ENCODE measurements around the gene NFIB. TPM values are rescaled to one million over a fixed set of nuclear protein-coding genes. Genes with fewer than 3 reads are reported as not detected.

The NFIB gene
- total and polyA plus RNA-seq, 2 of the 8 experiments (the other 6 are each of a cell fraction or from before 2014, with no cell fraction given), result 2.6 to 13.1 TPM

GRCh38 chr9:14361074-14361473 is 47.1 kb upstream of the NFIB start (continued):
- TF ChIP-seq CBX5 (IDR thresholded peaks at IDR 0.05; ENCODE audit: low read depth, low read length), result no peak
